ENCODE results near the gene PCBP3. TPM values are rescaled to one million over a fixed set of nuclear protein-coding genes. Genes with fewer than 3 reads are reported as not detected.

Gene PCBP3
- total and polyA plus RNA-seq, 4 donors: 0.36 to 1.6 (median 0.42) TPM

- Histone ChIP-seq H3K27ac (ENCODE audit: low read depth in 1 of 2, low read length in 2 of 2) (no peak overlapping the region), H3K9me3 (ENCODE audit: control insufficient read depth in 4 of 4, low read length in 3 of 4) (no peaks in the 10 kb centered on the region), H3K9ac (ENCODE audit: low read depth in 1 of 2, low read length in 2 of 2) (no peak overlapping the region), H3K36me3 (ENCODE audit: control insufficient read depth in 4 of 4, insufficient read depth in 3 of 4, low read depth in 1 of 4, low read length in 3 of 4) (no peaks in the 10 kb centered on the region), H3K4me3 (ENCODE audit: low read depth in 1 of 3, low read length in 3 of 3) (no peak overlapping the region), H3K4me1 (ENCODE audit: control insufficient read depth in 4 of 4, insufficient read depth in 4 of 4, low read length in 3 of 4) (no peaks in the 10 kb centered on the region), H3K27me3 (ENCODE audit: control insufficient read depth in 4 of 4, insufficient read depth in 4 of 4, low read length in 3 of 4) (peaks cover 0 to 5% (median 0%) of the 10 kb centered on the region in 4 donors)
- no peak for DNase-seq (ENCODE audit: low spot score)
- no peak for TF ChIP-seq RXRA (IDR thresholded peaks at IDR 0.05)
- no peak for TF ChIP-seq HNF4A (conservative IDR thresholded peaks at IDR 0.05)
- no peak for TF ChIP-seq EGR1 (IDR thresholded peaks at IDR 0.05; ENCODE audit: low read depth in 2 of 2)
- TF ChIP-seq ATF3 (IDR thresholded peaks at IDR 0.05): no peak
- TF ChIP-seq TAF1 (conservative IDR thresholded peaks at IDR 0.05): no peak
- no peak for TF ChIP-seq RAD21 (IDR thresholded peaks at IDR 0.05)
- no peak for TF ChIP-seq YY1 (IDR thresholded peaks at IDR 0.05)
- no peak for TF ChIP-seq MAX (IDR thresholded peaks at IDR 0.05)
- TF ChIP-seq FOXA1 (IDR thresholded peaks at IDR 0.05): no peak
- no peak for TF ChIP-seq FOXA2 (IDR thresholded peaks at IDR 0.05)
- TF ChIP-seq ZBTB33 (IDR thresholded peaks at IDR 0.05): no peak
- no peak for TF ChIP-seq JUND (IDR thresholded peaks at IDR 0.05)
- no peak for TF ChIP-seq HNF4G (IDR thresholded peaks at IDR 0.05)
- no peak for TF ChIP-seq NR2F2 (IDR thresholded peaks at IDR 0.05)
- no peak for TF ChIP-seq GABPA (IDR thresholded peaks at IDR 0.05 in 1 of 2, conservative IDR thresholded peaks at IDR 0.05 in 1 of 2)
- no peak for TF ChIP-seq REST (IDR thresholded peaks at IDR 0.05)
- TF ChIP-seq SP1 (IDR thresholded peaks at IDR 0.05): no peak
- WGBS: 68% methylated on average over 17 of the region's 17 CpGs
These were observed 93.4 kb downstream of the PCBP3 start for GRCh38 chr21:45736690-45737484.
